IPS DF 4.7 (cell line): ENCODE results near the gene CNIH3.

Experiments
- DNase-seq: peaks from one replicate; pipeline ENCODE4 v3.0.0-alpha.2; 2013; ENCODE audit warnings: low spot score; ENCODE audit errors: extremely low read depth

Gene CNIH3

GRCh38 chr1:224768971-224769370, 152.9 kb downstream of the CNIH3 start:
- DNase-seq = no peak

GRCh38 chr1:224769452-224770335, 153.6 kb downstream of the CNIH3 start:
- DNase-seq = no peak

GRCh38 chr1:224770336-224770693, 154.2 kb downstream of the CNIH3 start:
- DNase-seq = no peak

- no peak for DNase-seq
Observed at GRCh38 chr1:224773646-224774045, 157.5 kb downstream of the CNIH3 start.

GRCh38 chr1:224774378-224774777, 158.3 kb downstream of the CNIH3 start:
- DNase-seq = no peak

GRCh38 chr1:224777180-224777579, 161.1 kb downstream of the CNIH3 start:
- DNase-seq = no peak

GRCh38 chr1:224779536-224779935, 163.4 kb downstream of the CNIH3 start:
- no peak for DNase-seq

GRCh38 chr1:224780736-224781135, 164.6 kb downstream of the CNIH3 start:
- no peak for DNase-seq

- no peak for DNase-seq
Observed at GRCh38 chr1:224781800-224782199, 165.7 kb downstream of the CNIH3 start.

GRCh38 chr1:224782281-224783000, 166.3 kb downstream of the CNIH3 start:
- no peak for DNase-seq

GRCh38 chr1:224783006-224783651, 167.0 kb downstream of the CNIH3 start:
- no peak for DNase-seq

GRCh38 chr1:224784265-224785039, 168.3 kb downstream of the CNIH3 start:
- no peak for DNase-seq

- DNase-seq = no peak
Observed at GRCh38 chr1:224785040-224785328, 168.9 kb downstream of the CNIH3 start.

GRCh38 chr1:224785622-224786021, 169.5 kb downstream of the CNIH3 start:
- no peak for DNase-seq

GRCh38 chr1:224786533-224787250, 170.6 kb downstream of the CNIH3 start:
- no peak for DNase-seq

- DNase-seq = no peak
Observed at GRCh38 chr1:224789311-224789710, 173.2 kb downstream of the CNIH3 start.
